GM12892 (cell line): ENCODE measurements around the gene NOTCH2.
A peak's percentile ranks its signal among the peaks of the same experiment; 100 is the strongest.

Source experiments
- DNase-seq: peaks from one replicate; pipeline ENCODE4 v3.0.0; 2011; ENCODE audit not compliant: insufficient read length
- FAIRE-seq: peaks from 2 replicates; lab custom pipeline; 2011; peaks lifted over from hg19 to GRCh38; lab: Jason Lieb, UNC
- POLR2A ChIP-seq: IDR thresholded peaks from 2 replicates; pipeline ENCODE4 v1.6.1; 2011; ENCODE audit warnings: low read depth, low read length, control low read depth
- POLR2AphosphoS5 ChIP-seq: IDR thresholded peaks from 2 replicates; pipeline ENCODE4 v1.6.1; 2011; ENCODE audit warnings: low read depth, low read length, control low read depth
- TAF1 ChIP-seq: IDR thresholded peaks from 2 replicates; pipeline ENCODE4 v1.6.1; 2011; ENCODE audit warnings: low read depth, mild to moderate bottlenecking, control low read depth, low read length, borderline replicate concordance

NOTCH2 gene

GRCh38 chr1:119879510-119880434 is 189.7 kb downstream of the NOTCH2 start:
- no peak for TF ChIP-seq TAF1
- no peak for TF ChIP-seq POLR2AphosphoS5
- no peak for TF ChIP-seq POLR2A
- FAIRE-seq = no peak
- DNase-seq = no peak

DNA sequence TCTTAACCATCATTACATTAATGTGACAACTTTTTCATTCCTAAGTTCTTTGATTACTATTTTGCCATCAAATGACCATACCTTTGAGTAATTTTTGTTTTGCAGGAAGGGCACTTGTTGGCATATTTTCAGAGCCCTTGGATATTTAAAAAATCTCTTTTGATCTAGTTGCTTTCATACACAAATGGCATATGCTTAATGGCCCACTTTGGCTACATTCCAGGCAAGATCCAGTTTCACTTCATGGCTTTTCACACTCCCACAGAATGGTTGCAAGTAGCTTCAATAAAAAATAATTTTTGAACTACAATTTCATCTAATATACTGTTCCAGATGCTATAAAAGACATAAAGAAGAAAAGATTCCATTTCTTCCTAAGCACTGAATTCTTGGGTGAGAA is 191.3 kb downstream of the NOTCH2 start:
- no peak for TF ChIP-seq POLR2A
- FAIRE-seq = no peak
- DNase-seq = no peak

DNA sequence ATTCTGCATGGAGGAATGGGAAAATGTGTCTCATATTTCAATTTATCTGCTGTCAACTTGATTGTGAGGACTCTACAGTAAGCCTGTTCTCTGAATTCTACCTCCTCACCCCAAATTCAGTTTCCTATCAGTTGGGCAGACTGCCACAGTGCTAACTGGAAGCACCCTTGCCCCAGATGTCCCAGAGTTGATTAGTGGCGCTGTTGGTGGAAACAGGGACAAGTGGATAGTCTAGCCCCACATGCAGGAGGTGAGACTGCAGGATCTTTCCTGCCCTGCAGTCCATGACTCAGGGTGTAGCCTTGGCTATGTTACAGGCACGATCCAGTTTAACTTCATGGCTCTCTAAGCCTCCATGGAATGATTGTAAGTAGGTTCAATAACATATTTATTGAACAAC is 195.3 kb downstream of the NOTCH2 start:
- no peak for TF ChIP-seq POLR2A
- TF ChIP-seq POLR2AphosphoS5 = no peak
- TF ChIP-seq TAF1 = no peak
- no peak for FAIRE-seq
- DNase-seq = no peak

GRCh38 chr1:119873135-119874015 is 196.1 kb downstream of the NOTCH2 start:
- DNase-seq (no peak), FAIRE-seq (no peak)
- TF ChIP-seq POLR2AphosphoS5 (no peak), POLR2A (no peak), TAF1 (no peak)

GRCh38 chr1:119871881-119872280 is 197.6 kb downstream of the NOTCH2 start:
- no peak for TF ChIP-seq POLR2A
- no peak for TF ChIP-seq TAF1
- TF ChIP-seq POLR2AphosphoS5 = no peak
- DNase-seq (no peak), FAIRE-seq (no peak)

GRCh38 chr1:119870917-119871596 is 198.4 kb downstream of the NOTCH2 start:
- DNase-seq = peak; percentile 16
- TF ChIP-seq POLR2A (no peak), TAF1 (no peak), POLR2AphosphoS5 (no peak)
- no peak for FAIRE-seq

GRCh38 chr1:119869995-119870394 is 199.5 kb downstream of the NOTCH2 start:
- no peak for TF ChIP-seq TAF1
- TF ChIP-seq POLR2AphosphoS5 = no peak
- no peak for TF ChIP-seq POLR2A
- DNase-seq = no peak
- FAIRE-seq = no peak

DNA sequence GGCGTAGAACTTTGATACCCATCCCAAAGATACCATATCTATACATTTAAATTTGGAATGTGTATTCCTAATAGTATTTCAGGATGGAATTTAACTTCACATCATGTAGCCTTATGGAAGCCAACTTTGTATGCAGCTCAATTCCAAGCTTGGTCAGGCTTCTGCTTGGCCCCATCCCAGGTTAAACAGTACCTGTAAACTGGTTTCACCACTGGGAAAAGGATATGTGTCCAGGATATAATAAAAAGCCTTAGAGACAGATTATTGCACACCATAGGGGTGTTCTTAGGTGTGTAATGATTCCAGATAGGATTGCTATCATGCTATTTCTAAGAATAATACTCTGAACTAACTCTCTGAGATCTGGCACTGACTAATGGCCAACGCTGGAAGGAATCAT is 201.3 kb downstream of the NOTCH2 start:
- TF ChIP-seq TAF1 = no peak
- TF ChIP-seq POLR2AphosphoS5 = no peak
- no peak for TF ChIP-seq POLR2A
- FAIRE-seq = no peak
- DNase-seq = no peak

- DNase-seq (no peak), FAIRE-seq (no peak)
- TF ChIP-seq POLR2A = no peak
- TF ChIP-seq TAF1 = no peak
- no peak for TF ChIP-seq POLR2AphosphoS5
Observed at GRCh38 chr1:119866451-119866850, 203.0 kb downstream of the NOTCH2 start.

DNA sequence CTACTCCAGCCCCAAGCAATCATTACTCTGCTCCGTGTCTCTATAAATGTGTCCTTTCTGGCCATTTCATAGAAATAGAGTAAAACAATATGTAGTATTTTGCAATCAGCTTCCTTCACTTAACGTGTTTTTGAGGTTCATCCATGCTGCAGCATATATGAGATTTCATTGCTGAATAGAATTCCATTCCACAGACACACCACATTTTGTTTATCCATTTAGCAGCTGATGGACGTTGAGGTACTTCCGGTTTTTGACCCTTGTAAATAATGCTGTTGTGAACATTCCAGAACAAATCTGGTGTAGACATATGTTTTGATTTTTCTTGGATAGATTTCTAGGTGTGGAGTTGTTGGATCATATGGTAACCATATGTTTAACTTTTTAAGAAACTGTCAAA is 203.8 kb downstream of the NOTCH2 start:
- FAIRE-seq (no peak), DNase-seq (no peak)
- TF ChIP-seq TAF1 (no peak), POLR2AphosphoS5 (no peak), POLR2A (no peak)

DNA sequence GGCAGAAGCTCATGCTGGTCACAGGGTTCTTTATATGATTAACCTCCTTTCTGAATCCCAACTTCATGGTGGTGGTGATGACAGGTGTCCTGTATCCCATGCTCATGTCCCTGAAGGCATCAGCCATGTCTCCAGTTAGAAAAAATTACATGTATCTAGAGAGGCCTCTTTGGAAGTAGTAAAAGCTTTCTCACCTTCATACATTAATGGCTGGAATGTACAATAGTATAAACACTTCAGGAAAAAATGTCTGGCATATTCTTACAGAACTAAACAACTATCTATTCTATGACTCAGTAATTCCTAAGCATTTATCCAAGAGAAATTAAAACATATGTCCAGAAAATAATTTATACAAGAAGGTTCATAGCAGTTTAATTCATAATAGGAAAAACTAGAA is 207.2 kb downstream of the NOTCH2 start:
- DNase-seq = no peak
- no peak for TF ChIP-seq POLR2A
- TF ChIP-seq TAF1 = no peak
- no peak for FAIRE-seq
